HepG2 (cell line): ENCODE measurements around the gene DLG2. TPM values are rescaled to one million over a fixed set of nuclear protein-coding genes. Genes with fewer than 3 reads are reported as not detected.

Experiments used
- ATAC-seq: fragments of 200-7000 bp; cut with Tn5 transposase; 3 replicates; pipeline ENCODE4 v1.9.1; 2020; ENCODE audit warnings: mild to moderate bottlenecking, moderate library complexity
- BruUV-seq: library from RNA; stranded (reverse); fragments of 400-500 nt; replicated peaks from 2 replicates; lab custom pipeline; 2021; lab: Mats Ljungman, UMichigan
- CTCF ChIA-PET: fragments of 300-600 bp; formaldehyde crosslinking; extraction: SDS; loops from one replicate; lab custom pipeline; 2021; ENCODE audit warnings: low total read pairs, inconsistent platforms, low intra/inter-chr PET ratio; lab: Yijun Ruan, JAX
- POLR2A ChIA-PET: fragments of 350-600 bp; sonication (Branson Sonifier 250); formaldehyde crosslinking; loops from one replicate; lab custom pipeline; 2020; ENCODE audit warnings: antibody characterized with exemption, inconsistent platforms; lab: Yijun Ruan, JAX
- DNase-seq: peaks from one replicate; pipeline ENCODE4 v3.0.0-alpha.2; 2015; ENCODE audit warnings: low spot score
- FAIRE-seq: peaks from 3 replicates; lab custom pipeline; 2011; peaks lifted over from hg19 to GRCh38; lab: Jason Lieb, UNC
- H2AFZ ChIP-seq: one replicate; pipeline ENCODE4 v1.6.1; 2011; ENCODE audit warnings: low read length, inconsistent platforms
- H3K27ac ChIP-seq: fragments of 300-600 bp; 3 replicates; pipeline ENCODE4 v1.8.0; 2011; ENCODE audit warnings: mixed run types, mild to moderate bottlenecking, mixed read lengths, low read length, inconsistent platforms; ENCODE audit not compliant: insufficient read depth; ENCODE audit errors: extremely low read length
- H3K27me3 ChIP-seq, 2 experiments: fragments of 200-600 bp in 1 of 2; 2 replicates in 1 of 2; 3 replicates in 1 of 2; pipeline versions ENCODE4 v1.6.0 to v1.8.0; 2011; ENCODE audit warnings: low read length in 2 of 2, mild to moderate bottlenecking in 2 of 2, moderate library complexity in 2 of 2, inconsistent platforms in 1 of 2; ENCODE audit not compliant: insufficient read depth in 2 of 2, control insufficient read depth in 1 of 2
- H3K36me3 ChIP-seq, 2 experiments: fragments of 200-600 bp in 1 of 2; replicated peaks in 1 of 2; 2 replicates in 1 of 2; 3 replicates in 1 of 2; pipeline versions ENCODE4 v1.5.1 to v1.8.0; 2011; ENCODE audit warnings: low read length in 2 of 2, inconsistent platforms in 1 of 2; ENCODE audit not compliant: insufficient read depth in 2 of 2, control insufficient read depth in 1 of 2
- H3K4me1 ChIP-seq: 2 replicates; pipeline ENCODE4 v1.5.1; 2012; ENCODE audit warnings: low read length, inconsistent platforms; ENCODE audit not compliant: insufficient read depth
- H3K4me2 ChIP-seq: 2 replicates; pipeline ENCODE4 v1.6.0; 2011; ENCODE audit warnings: low read depth, low read length, inconsistent platforms
- H3K4me3 ChIP-seq, 3 experiments: fragments of 200-600 bp in 1 of 3; sonication (generic), shearing (Covaris generic) in 1 of 3; replicated peaks in 1 of 3; 2 replicates each; pipeline ENCODE4 v1.5.1; 2011 to 2016; ENCODE audit warnings: low read length in 3 of 3, inconsistent platforms in 2 of 3, low read depth in 2 of 3, mild to moderate bottlenecking in 2 of 3, control low read depth in 1 of 3, mixed read lengths in 1 of 3; ENCODE audit not compliant: insufficient read depth in 1 of 3
- H3K79me2 ChIP-seq: one replicate; pipeline ENCODE4 v1.6.1; 2011; ENCODE audit warnings: low read length, inconsistent platforms; ENCODE audit not compliant: insufficient read depth
- H3K9ac ChIP-seq: 2 replicates; pipeline ENCODE4 v1.6.0; 2011; ENCODE audit warnings: mild to moderate bottlenecking, low read depth, low read length, inconsistent platforms; ENCODE audit not compliant: insufficient read depth
- H3K9me3 ChIP-seq: 2 replicates; pipeline ENCODE4 v1.5.1; 2012; ENCODE audit warnings: mild to moderate bottlenecking, low read length
- H4K20me1 ChIP-seq: 2 replicates; pipeline ENCODE4 v1.6.0; 2011; ENCODE audit warnings: inconsistent platforms, mild to moderate bottlenecking, low read length, moderate library complexity; ENCODE audit not compliant: insufficient read depth
- BCL6 ChIP-seq: IDR thresholded peaks from 2 replicates; pipeline ENCODE4 v1.6.1; 2016; ENCODE audit warnings: missing genetic modification reagents, missing compliant biosample characterization
- DRAP1 ChIP-seq: IDR thresholded peaks from 2 replicates; pipeline ENCODE4 v1.6.1; 2016; ENCODE audit warnings: missing genetic modification reagents, missing compliant biosample characterization
- HOXD1 ChIP-seq: sonication (generic); formaldehyde crosslinking; IDR thresholded peaks from 2 replicates; pipeline ENCODE4 v1.5.0; 2020; ENCODE audit warnings: missing genetic modification reagents
- JDP2 ChIP-seq: sonication (generic); formaldehyde crosslinking; IDR thresholded peaks from 2 replicates; pipeline ENCODE4 v1.8.1; 2022; ENCODE audit warnings: missing genetic modification reagents, borderline replicate concordance
- KIAA2018 ChIP-seq: sonication (generic); formaldehyde crosslinking; IDR thresholded peaks from 2 replicates; pipeline ENCODE4 v1.5.0; 2020; ENCODE audit warnings: mild to moderate bottlenecking, missing genetic modification reagents, borderline replicate concordance
- MIXL1 ChIP-seq: IDR thresholded peaks from 2 replicates; pipeline ENCODE4 v1.6.1; 2016
- RAD51 ChIP-seq: fragments of 450-650 bp; IDR thresholded peaks from 2 replicates; pipeline ENCODE4 v1.6.1; 2016; ENCODE audit warnings: borderline replicate concordance
- SATB2 ChIP-seq: sonication (generic); formaldehyde crosslinking; IDR thresholded peaks from 2 replicates; pipeline ENCODE4 v1.5.0; 2020; ENCODE audit warnings: missing genetic modification reagents
- TBX3 ChIP-seq: fragments of 450-650 bp; IDR thresholded peaks from 2 replicates; pipeline ENCODE4 v1.6.1; 2017; ENCODE audit warnings: antibody characterized with exemption, mild to moderate bottlenecking, inconsistent platforms, borderline replicate concordance
- ZBTB33 ChIP-seq: sonication (generic); formaldehyde crosslinking; IDR thresholded peaks from 2 replicates; pipeline ENCODE4 v1.4.0; 2020; ENCODE audit warnings: missing genetic modification reagents
- ZNF354B ChIP-seq: sonication (generic); formaldehyde crosslinking; IDR thresholded peaks from 2 replicates; pipeline ENCODE4 v1.8.0; 2022; ENCODE audit warnings: mild to moderate bottlenecking, missing genetic modification reagents
- ZNF556 ChIP-seq: sonication (generic); formaldehyde crosslinking; IDR thresholded peaks from 2 replicates; pipeline ENCODE4 v1.4.0; 2020; ENCODE audit warnings: mild to moderate bottlenecking, missing genetic modification reagents, borderline replicate concordance
- WGBS: methylation state at CpG from one replicate; pipeline ENCODE4 v1.1.6; 2017; ENCODE audit warnings: low lambda C conversion rate; 5-methylcytosine and 5-hydroxymethylcytosine counted together
- in situ Hi-C: cut with HindIII; loops from 2 replicates; pipeline ENCODE4 v1.10.0; 2017; ENCODE audit warnings: low pct_unique_long_range_greater_than_20kb; ENCODE audit not compliant: extremely low pct_ligation_motif_present
- intact Hi-C: fragments of 100-400 bp; cut with micrococcal nuclease; formaldehyde crosslinking; loops from one replicate; pipeline ENCODE4 v1.10.0; 2022; ENCODE audit not compliant: unreplicated experiment
- polyA plus RNA-seq, 8 experiments: library from polyadenylated mRNA; depleted of rRNA in 3 of 8; stranded (reverse) in 7 of 8; unstranded in 1 of 8; fragments of >200 nt; fragmentation: Illumina TruSeq in 4 of 8; extraction: Trizol in 4 of 8; gene quantifications; 2 replicates each; pipeline versions ENCODE4 v1.2.1 to v1.2.3, GENCODE V29; 2011 to 2016; ENCODE audit warnings: low read depth in 4 of 8, missing spikeins in 1 of 8, mixed read lengths in 1 of 8; ENCODE audit not compliant: insufficient read depth in 1 of 8
- total RNA-seq, 5 experiments: library from RNA; depleted of rRNA; stranded (reverse); fragments of >200 nt; fragmentation: Illumina TruSeq; extraction: Trizol; gene quantifications; 2 replicates each; pipeline ENCODE4 v1.2.3, GENCODE V29; 2016; ENCODE audit warnings: low read depth in 1 of 5

Gene DLG2
- total and polyA plus RNA-seq, 2 of the 13 experiments (the other 11 are each of a cell fraction or from before 2014, with no cell fraction given), result 0.46 to 1.0 TPM

DNA sequence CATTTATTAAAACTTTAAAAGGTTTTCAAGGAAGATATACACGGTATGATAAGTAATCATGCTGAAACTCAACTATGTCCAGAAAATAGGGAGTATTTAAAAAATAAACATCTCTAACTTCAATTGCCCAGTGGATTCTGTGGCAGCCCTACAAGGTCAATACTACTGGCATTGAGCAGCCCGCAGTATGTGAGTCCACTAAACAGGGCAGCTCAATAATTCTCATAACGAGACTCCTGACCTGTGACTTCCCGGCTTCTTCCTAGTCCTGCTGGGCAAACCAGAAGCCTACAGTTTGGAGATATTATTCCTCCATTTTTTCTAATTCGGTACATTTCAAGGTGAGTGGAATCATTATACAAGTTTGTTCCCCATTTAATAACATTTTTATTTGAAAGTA, 1760.5 kb downstream of the DLG2 start (continued):
- TF ChIP-seq ZBTB33 (CRISPR knock-in tag), result no peak
- no peak for TF ChIP-seq BCL6 (CRISPR knock-in tag)

GRCh38 chr11:83865636-83866461, 1761.3 kb downstream of the DLG2 start:
- no peak overlapping the region for H3K27ac ChIP-seq
- CTCF ChIA-PET, result no interaction called here
- WGBS, result 25% methylated on average over 4 of the region's 4 CpGs
- no peak for TF ChIP-seq RAD51
- TF ChIP-seq ZNF556 (CRISPR knock-in tag), result no peak
- TF ChIP-seq SATB2 (CRISPR knock-in tag), result no peak
- TF ChIP-seq HOXD1, result no peak
- no peak for TF ChIP-seq MIXL1 (CRISPR knock-in tag)
- no peak for TF ChIP-seq TBX3
- no peak for TF ChIP-seq KIAA2018
- no peak for TF ChIP-seq ZNF354B (CRISPR knock-in tag)
- TF ChIP-seq JDP2, result no peak
- no peak for TF ChIP-seq DRAP1 (CRISPR knock-in tag)
- TF ChIP-seq, all 625 proteins: peak for 0
- Histone ChIP-seq H3K9ac (no peak overlapping the region), H3K9me3 (0 out of 2 replicates have a peak, but pooled peaks cover 4% of the 10 kb centered on the region), H3K4me1 (peaks cover 5% of the 10 kb centered on the region), H3K27me3 (no peaks in the 10 kb centered on the region), H2AFZ (no peak overlapping the region), H3K4me3 (no peak overlapping the region), H3K4me2 (no peak overlapping the region), H3K36me3 (no peaks in the 10 kb centered on the region), H3K79me2 (no peaks in the 10 kb centered on the region), H4K20me1 (no peaks in the 10 kb centered on the region)
- in situ Hi-C loops, result no loop called here
- POLR2A ChIA-PET, result no interaction called here
- DNase-seq, result no peak
- FAIRE-seq, result no peak
- BruUV-seq, result no TSS peak
- ATAC-seq, result no peak
- intact Hi-C loops, result no loop called here
